Stimulated activated CD8-positive, alpha-beta memory T cell treated with anti-CD3 and anti-CD28 coated beads, Interleukin-12 subunit alpha, Interleukin-12 subunit beta, amount 100 ng/mL, for 1 hour (primary cell): ENCODE measurements around the gene PPP3CA.
A peak's percentile ranks its signal among the peaks of the same experiment; 100 is the strongest.

Experiments
- DNase-seq: peaks from one replicate; pipeline ENCODE4 v3.0.0-alpha.2; 2020; ENCODE audit warnings: low read depth

Gene PPP3CA

DNA sequence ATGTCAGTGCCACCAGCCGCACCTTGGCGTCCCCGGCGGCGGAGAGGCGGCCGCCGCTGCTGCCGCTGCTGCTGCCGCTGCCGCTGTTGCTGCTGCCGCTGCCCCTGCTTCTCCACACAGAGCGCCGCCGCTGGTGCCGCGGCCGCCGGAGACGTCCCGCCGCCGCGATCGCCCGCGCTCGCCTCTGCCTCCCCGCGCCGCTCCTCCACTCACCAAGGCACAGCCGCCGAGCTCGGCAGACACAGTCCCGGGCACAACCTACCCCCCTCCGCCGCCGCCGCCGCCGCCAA is at the start of gene PPP3CA:
PPP3CA (minus strand) TSS at position 260 of the 290 bp plus-strand sequence.
- no peak for DNase-seq

DNA sequence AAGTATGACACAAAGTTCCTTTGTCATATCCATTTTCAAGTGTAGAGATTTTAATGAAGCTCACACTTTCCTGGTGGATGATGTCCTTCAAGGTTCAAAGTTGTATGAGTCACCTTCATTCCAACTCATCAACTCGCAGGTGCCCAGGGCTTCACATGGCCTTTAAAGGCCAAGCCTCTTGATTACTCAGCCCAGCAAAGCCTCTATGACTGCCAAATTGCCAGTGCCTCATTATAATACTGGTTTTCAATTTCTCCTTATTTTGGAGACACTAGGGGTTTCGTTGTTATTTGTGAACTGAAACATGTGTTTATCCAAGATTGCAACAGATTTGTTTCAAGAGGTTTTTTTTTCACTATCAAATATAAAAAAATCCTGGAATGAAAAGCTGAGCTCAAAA is 45.9 kb upstream of the PPP3CA start:
- DNase-seq = no peak

DNA sequence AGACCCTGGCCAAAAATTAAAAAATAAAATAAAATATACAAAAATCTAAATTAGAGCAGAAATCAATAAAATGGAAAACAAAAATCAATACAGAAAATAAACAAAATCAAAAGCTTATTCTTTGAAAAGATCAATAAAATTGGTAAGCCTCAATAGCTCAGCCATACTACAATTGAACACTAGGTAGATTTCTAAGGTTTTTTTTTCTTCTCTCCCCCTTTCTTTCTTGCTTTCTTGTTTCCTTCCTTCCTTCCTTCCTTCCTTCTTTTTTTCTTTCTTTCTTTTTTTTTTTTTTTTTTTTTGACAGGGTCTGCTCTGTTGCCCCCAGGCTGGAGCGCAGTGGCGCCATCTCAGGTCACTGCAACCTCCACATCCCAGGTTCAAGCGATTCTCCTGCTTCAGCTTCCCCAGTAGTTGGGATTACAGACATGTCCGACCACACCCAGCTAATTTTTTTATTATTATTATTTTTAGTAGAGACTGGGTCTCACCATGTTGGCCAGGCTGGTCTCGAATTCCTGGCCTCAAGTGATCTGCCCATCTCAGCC is 23.4 kb upstream of the PPP3CA start:
- no peak for DNase-seq

DNA sequence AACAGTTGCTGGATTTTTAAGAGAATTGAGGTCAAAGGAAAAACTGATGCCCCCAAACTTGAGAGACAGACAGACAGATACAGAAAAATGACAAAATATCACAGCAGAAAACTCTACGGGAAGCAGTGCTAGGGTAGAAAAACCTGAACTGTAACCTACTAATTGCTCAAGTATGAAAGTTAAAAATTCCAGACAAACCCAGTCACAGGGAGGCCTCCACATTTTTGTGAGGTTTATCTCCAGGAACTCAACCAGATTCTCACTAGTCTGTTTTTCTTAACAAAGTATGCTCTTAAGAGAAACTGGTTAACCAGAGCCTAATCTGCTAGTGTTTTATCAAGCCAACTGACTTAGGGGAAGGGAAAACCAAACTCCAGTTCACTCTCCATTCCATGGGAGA is 19.9 kb upstream of the PPP3CA start:
- DNase-seq = no peak

DNA sequence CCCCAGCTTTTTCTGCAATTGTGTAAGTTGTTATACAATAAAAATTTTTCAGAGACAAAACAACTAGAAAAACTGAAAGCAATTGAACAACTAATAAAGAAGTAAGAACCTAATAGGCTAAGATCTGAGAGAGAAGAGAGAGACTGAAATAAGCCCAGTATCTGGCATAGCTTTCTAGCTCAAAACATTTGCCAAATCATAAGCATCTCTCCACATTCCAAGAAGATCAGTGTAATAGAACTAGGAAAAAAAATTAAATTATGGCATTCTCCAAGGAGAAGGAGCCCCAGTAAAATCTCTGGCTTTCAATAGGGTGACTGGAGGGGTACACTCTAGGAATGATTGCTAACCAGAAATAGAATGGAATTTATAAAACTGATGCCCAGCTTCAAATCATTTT is 19.0 kb upstream of the PPP3CA start:
- no peak for DNase-seq

DNA sequence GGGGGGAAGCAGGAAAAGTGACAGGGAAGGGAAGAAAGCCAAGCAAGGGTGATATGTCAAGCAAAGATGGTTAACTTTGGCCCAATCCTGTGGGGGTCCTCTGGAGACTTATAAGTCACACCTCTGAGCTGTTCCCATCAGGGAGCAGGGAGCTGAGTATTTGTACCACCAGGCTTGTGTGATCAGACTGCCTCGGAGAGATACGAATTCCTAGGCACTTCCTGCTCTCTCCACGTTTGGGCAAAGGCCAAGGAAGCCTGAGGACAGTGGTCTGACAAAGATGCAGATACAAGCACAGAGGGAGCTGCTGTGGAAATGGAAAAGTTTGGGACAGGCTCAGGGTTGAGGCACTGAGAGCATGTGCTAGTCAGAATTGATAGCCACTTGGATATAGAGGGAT is 10.4 kb upstream of the PPP3CA start:
- DNase-seq = no peak

DNA sequence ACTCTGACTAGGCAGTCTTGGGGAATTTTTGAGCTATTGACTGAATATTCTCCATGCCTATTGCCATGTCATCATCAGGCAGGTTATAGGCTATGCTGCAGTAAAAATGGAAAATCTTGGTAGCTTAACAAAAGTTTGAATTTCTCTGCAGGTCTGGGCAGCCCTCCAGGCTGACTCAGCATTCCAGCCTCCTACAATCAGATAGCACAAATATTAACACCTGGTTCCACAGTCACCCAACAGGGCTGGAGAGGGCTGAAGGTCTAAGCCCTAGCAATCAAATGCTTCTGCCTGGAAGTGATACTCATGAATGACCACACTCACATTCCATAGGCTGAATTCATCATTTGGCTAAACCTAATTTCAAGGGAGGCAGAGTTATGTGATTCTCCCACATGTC is 9.6 kb upstream of the PPP3CA start:
- DNase-seq = no peak

DNA sequence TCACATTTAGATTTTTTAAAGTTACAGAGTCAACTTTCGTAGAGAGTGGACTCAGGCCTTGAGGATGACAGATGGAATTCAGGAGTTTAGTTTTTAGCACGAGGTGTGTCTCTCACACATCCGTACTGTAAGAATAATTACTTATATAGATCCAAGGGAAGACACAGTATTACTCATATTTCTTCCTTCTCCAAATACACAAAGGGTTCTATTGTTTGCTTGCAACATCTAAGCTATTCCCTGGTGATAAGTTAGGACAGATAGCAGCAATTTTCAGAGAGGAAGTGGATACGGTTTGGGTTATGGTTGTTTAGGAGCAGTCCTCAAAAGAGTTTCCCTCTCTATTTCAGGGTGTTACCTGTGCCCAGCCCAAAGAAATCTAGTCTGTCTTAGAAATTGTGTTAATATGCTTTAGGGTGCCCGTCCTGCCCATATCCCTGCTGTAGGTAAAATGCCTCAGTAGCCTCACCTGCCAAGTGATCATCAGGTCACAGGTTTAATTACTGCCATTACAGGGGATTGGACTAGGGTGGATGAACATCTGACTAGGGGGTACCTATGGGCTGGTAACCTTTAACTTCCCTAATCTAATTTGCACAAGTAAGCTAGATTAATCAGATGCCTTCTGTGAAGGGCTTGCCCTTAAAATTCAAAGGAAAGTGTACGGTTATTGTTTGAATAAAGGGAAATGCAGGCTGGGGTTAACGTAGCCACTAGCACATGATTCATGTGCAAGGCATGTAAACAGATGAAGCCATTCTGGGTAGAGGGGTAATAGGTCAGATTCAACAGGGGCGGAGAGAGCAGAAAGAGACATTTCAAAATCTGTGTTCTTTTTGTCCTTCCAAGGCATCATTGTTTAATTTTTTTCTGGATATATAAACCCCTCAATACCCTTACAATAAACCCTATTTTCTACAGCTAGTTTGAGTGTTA is 8.7 kb upstream of the PPP3CA start:
- DNase-seq = no peak

DNA sequence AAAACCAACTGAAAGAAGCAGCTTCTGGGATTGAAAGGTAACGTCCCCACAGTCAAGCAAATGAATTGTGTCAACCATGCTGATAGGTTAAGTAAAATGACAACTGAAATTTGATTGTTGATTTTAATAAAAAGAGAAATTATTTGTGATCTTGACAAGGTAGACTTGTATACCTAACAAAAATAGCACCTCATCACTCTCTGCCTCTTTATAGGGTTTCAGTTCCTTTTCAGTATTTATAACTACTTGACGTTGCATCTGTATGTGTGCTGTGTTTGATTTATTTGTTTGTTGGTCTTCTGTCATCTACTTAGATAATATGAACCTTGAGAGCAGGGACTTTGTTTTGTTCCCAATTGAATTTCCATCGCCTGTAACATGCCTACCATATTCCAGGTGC is 7.9 kb upstream of the PPP3CA start:
- DNase-seq = no peak

DNA sequence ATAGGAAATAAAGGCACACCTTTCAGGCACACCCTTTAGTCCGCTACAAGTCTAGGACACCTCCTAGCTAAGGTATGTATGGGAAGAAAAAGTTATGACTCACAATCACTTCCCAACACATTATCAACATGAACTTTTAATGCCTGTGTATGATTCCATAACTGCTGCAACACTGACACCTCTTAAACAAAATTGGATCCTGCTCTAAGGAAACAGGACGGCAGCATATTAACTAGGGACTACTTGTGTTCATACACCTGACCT is 2.4 kb upstream of the PPP3CA start:
- DNase-seq = no peak

DNA sequence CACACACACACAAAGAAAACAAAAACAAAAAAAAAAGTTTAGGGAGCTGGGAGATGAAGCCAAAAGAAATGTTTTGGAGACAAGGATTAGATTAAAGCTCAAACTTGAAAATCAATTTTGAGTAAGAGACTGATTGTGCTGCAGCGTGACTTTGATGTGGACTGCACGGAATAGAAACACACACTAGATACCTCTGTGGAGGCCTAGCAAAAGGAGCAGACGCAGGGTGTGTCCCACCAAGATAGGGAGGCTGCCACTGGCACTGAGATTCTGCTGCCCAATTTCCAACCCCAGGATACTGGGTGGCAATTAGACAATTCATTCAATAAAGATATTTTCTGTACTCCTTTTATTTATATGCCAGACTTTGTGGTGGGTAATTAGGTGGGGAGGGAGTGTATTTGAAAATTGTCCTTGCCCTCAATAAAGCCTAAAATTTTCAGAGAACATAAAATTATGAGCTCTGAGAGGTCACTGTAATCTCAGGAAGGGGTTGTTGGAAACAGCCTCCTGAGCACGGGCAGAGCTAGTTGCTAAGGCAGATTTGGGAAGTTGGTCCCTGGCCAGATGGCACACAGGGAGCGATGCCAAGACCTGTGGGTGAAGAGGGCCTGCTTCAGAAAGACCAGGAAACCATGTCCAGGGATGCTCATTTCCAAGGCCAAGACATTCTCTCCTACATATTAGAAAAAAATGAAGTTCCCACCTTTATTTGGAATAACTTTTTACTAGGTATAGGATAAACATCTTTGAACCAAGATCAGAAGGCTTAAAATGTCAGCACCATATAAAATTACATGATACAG is 1.9 kb upstream of the PPP3CA start:
- DNase-seq = no peak

DNA sequence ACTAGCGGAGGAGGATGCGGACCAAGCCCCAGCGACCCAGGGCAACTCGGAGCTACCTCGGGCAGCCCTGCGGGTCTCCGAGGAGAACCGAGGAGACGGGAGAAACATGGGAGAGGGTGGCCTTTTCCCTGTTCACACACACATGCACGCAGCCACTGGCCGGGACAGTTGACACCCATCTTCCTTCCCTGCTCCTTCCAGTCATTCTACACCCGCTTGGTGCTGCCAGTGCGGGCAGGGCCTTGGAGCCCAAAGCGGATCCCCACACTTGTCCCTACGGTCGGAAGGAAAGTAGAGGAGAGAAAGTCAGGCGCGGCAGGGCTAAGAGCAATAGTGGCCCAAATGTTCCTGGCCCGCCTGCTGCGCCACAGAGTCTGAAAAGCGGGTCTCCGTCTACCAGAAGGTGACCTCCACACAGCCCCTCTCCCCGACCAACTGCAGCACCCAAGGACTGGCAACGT is 1.1 kb upstream of the PPP3CA start:
- no peak for DNase-seq

DNA sequence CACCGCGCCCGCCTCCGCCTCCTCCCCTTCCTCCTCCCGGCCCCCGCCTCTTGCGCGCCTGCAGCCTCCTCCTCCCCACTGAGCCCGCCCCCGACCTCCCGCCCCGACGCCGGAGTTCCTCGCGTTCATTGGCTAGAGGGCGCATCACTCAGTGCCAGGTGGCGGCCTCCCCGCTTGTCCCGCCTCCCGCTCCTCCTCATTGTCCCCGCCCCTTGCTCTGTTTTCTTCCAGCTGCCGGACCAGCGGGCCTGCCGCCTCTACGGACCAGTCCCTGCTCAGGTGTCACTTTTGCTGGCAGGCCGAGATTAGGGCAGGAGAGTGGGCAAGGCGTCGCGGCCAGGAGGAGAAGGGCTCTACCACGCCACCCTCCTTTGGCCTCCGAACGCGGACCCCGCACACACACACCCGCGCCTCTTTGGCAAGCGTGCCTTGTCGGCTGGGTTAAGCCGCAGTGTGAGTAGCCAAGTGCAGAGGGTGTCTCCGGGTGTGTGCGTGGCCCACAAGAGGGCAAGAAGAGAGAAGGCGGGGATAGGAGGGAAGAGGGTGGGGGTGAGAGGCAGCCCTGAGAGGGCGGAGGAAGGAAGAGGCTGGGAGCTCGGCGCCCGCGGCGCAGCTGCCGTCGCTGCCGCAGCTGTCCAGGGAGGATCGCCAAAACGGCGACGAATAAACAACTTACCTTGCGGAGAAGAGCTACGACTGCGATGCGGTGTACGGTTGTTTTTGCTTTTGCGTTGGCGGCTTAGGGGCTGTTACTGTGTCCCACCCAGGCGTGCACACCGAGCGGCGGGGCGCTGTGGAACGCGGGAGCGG is 436 bp upstream of the PPP3CA start:
- DNase-seq = peak; percentile 99

DNA sequence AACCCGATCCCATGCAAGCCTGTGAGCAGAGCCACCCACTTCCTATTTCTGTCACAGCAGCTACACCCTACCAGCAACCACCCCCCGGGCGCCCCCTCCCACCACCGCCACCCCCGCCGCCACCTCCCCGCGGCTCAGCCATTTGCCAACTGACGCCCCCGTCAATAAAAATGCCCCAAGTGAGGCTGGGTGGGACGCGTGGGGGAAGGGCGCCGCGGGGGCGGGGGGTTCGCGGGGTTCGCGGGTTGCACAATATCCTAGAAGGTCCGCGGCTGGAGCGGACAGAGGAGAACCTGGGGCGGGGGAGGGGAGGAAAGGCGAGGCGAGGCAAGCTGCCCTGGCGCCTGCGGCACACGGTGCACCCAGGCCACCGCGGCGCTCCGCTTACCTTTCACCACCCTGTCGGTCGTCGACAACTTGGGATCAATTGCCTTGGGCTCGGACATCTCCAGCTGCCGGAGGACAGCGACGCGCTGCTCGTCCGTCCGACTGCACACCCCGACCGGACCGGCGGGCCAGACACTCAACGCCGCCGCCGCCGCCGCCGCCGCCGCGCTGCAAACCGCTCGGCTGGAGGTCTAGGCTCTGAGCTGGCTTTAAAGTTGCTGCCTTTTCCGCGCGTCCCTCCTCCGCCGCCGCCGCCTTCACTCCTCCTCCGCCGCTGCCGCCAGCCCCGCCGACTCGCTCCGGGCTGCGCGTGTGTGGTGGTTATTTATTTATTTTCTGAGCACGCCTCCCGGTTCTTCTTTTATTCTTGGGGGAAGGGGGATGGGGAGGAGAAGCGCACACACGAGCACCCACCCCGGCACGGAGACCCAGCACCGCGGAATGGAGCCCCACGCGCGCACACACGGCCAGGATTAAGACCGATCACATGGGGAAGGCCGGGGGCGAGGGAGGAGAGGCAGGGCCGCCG is 717 bp downstream of the PPP3CA start:
- peak; percentile 44 for DNase-seq

DNA sequence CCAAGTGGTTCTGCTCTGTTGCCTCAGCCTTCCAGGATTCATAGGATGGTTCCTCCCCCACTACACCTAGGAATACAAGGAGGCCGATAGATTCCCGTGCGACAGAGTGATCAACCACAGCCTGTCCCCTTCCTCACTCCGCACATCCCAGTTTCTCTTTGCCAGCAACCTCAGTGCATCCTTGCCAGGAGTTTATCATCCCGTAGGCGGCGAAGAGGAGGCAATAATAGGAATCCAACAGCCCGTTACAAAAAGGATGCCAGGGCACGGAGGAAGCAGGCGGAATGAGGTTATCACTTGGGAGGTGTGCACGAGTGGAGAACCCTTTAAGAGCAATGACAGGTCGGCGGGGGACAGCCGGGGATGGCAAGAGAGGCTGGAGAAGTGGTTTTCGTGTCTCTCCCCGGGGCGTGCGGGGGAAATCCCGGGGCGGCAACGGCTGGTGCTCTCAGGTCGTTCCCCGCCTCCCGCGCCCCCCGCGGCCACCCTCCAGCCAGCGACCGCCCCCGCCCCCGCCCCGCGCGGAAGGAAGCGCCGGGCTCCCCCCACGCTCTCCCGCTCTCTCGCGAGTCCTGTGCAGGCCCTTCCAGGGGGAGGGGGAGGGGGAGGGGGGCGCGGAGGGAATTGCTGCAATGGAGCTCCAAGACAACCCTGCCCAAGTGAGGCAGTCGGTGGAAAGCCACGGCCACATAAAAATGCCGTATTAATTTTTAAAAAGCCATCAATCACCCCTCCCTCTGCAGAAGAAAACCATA is 1.6 kb downstream of the PPP3CA start:
- peak; percentile 41 for DNase-seq

DNA sequence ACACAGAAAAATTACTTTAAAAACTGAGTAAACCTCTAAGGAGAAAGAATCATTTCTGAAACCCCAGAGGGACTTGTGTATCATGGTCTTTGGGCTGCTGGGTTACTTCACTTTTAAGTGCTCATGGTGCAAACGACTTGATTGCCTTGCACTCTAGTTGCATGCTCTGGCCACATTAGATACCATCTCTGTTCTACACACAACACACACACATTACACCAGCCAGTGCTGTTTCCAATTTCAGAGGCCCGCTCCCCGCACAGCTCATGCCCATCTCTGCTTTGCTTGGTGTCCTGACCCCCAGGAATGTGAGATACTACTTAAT is 2.1 kb downstream of the PPP3CA start:
- no peak for DNase-seq

DNA sequence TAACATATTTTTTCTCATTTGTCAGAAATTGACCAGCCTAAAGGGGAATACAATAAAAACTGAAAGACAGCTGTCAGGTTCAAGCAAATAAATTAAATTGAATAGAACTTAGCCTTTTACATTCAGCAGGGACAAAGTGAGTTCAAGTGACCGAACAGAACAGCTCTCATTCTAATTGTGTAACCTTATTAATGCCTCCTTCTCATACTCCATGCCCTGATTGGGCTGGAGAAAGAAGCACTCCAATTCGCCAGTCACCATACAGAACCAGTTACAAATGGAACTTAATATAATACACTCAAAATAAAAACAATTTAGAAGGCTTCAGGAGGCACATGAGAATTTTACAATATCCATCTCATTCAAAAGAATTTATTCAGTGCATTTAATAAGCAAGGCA is 8.0 kb downstream of the PPP3CA start:
- DNase-seq = no peak

DNA sequence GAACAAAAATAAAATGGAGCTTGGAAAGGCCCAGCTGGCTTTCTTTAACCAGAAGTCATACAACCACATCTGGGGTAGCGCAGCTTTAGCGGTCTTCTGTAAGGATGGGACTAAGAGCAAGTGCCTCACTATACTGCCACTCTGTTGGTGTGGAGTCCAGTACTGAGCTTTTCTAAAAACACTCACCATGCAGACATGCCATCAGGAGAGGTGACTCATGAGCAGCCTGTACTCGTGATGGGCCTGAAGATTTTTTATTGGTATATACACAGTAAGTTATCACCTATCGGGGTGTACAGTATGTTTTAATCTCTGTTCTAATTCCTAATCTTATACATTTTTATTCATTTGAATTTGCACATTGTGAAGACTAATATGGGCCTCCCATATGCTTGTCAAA is 9.6 kb downstream of the PPP3CA start:
- DNase-seq = no peak

DNA sequence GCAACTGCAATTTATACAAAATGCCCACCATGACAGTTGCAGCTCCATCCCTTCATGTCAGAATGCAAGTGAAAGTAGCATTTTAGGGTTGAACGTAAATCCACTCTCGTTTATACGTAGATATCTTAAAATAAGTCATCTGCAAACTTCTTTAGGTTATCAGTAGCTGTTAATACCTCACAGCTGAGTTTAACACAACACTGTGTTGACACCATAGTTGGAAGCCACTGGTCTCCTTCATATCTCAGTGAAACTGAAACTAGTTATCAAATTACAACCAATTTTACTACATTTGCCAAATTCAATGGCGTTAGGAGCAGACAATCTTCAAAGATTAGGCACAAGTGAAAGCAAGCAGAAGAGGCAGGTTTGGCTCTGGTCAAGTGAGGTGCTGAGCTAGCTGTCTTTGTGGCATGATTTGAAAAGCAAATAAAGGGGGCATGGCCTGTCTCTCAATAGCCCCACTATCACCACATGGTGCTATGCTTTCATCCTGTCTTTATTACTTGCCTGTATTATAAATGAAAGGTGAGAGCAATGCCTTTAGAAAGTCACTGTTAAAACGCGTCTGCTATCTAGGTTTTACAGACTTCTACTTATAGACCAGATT is 12.3 kb downstream of the PPP3CA start:
- no peak for DNase-seq

DNA sequence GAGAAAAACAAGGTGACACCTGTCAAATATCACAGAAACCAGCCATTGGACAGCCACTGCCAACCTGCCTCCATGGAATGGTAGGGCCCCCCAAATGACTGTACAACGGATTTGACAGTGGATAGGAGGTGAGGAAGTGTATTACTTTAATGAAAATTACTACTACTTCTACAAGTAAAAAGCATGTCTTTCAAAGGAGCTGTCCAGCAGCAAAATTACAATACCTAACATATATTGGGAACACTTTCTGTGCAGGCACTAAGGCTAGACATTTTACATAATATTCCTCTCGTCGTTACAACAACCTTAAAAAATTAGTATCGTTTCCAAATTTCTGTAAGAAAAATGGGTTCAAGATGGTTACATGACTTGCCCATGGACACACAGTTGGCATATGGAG is 14.9 kb downstream of the PPP3CA start:
- DNase-seq = no peak
